ENCODE data around the gene NSMCE4A. TPM values are rescaled to one million over a fixed set of nuclear protein-coding genes. Genes with fewer than 3 reads are reported as not detected.
"Not testable (repeated sequence)": the region's sequence is repeated elsewhere in the genome, so short reads cannot be mapped to it uniquely, and the experiment has no call there.

Gene NSMCE4A
- total and polyA plus RNA-seq, 4 experiments from 2014 or later, result 57.0 to 74.8 (median 70.6) TPM

DNA sequence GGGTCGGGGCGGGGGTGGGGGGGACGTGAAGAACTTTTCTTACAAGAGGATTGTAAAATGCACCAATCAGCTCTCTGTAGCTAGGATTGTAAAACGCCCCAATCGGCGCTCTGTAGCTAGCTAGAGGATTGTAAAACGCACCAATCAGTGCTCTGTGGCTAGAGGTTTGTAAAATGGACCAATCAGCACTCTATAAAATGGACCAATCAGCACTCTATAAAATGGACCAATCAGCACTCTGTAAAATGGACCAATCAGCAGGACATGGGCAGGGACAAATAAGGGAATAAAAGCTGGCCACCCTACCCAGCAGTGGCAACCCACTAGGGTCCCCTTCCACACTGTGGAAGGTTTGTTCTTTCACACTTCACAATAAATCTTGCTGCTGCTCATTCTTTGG is 56.2 kb downstream of the NSMCE4A start:
- H3K4me3 Mint-ChIP-seq; H3K9me3 Mint-ChIP-seq; intact Hi-C loops (cut with micrococcal nuclease); DNase-seq; H3K36me3 ChIP-seq (ENCODE audit: insufficient read depth, low read length); H3K27ac ChIP-seq (ENCODE audit: low read depth, low read length); H3K9me3 ChIP-seq (ENCODE audit: control insufficient read depth in 1 of 2, low read length in 2 of 2); H3K27me3 Mint-ChIP-seq; H3K27ac Mint-ChIP-seq; H3K27me3 ChIP-seq (ENCODE audit: insufficient read depth, low read length); H3K4me1 Mint-ChIP-seq; H3K4me1 ChIP-seq (ENCODE audit: insufficient read depth, low read length); H3K4me3 ChIP-seq (ENCODE audit: low read length in 2 of 2); POLR2A ChIA-PET (ENCODE audit: partially characterized antibody): not testable (repeated sequence)
- CTCF ChIA-PET (ENCODE audit: partially characterized antibody), result interaction anchor here (1.1 to 1.2 kb wide), 2 partner anchors 16 to 18 kb away, joined by 3 to 4 read pairs; no protein-coding TSS in a partner anchor
- peaks cover 29 to 40% of the 10 kb centered on the region in 2 donors for H3K36me3 Mint-ChIP-seq

DNA sequence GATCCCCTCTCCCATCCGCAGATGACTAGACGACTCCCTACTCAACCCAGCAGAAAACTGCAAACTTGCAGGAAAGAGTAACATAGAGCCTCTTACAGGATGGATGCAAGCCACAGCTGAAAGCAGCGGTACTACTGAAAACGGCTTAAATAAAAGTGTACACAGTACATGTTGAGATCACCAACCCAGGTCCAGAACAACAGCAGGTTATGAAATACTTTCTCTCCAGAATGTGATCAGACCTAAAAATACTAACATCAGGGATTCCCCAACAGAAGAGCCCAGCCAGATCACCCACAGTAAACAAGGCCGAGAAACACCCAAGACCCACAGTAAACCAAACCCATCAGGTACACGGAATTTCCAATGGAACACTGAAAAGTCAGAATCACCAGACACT is 60.4 kb downstream of the NSMCE4A start:
- Histone ChIP-seq H3K4me3 (ENCODE audit: low read length in 2 of 2) (no peak overlapping the region), H3K27me3 (ENCODE audit: insufficient read depth, low read length) (no peaks in the 10 kb centered on the region), H3K36me3 (ENCODE audit: insufficient read depth, low read length) (no peaks in the 10 kb centered on the region), H3K9me3 (ENCODE audit: control insufficient read depth in 1 of 2, low read length in 2 of 2) (no peaks in the 10 kb centered on the region), H3K4me1 (ENCODE audit: insufficient read depth, low read length) (no peaks in the 10 kb centered on the region), H3K27ac (ENCODE audit: low read depth, low read length) (no peak overlapping the region)
- no peak overlapping the region for H3K4me3 Mint-ChIP-seq
- peaks cover 31 to 37% of the 10 kb centered on the region in 2 donors for H3K36me3 Mint-ChIP-seq
- H3K4me1 Mint-ChIP-seq, result peaks cover 0 to 4% (median 3%) of the 10 kb centered on the region in 4 donors
- ChIA-PET POLR2A (ENCODE audit: partially characterized antibody) (no interaction called here), CTCF (ENCODE audit: partially characterized antibody) (no interaction called here)
- DNase-seq, result no peak
- no peaks in the 10 kb centered on the region for H3K27me3 Mint-ChIP-seq
- H3K9me3 Mint-ChIP-seq, result no peaks in the 10 kb centered on the region
- intact Hi-C loops (cut with micrococcal nuclease), result no loop called here
- H3K27ac Mint-ChIP-seq, result peak overlapping the region in 1 of 7 donors; percentile 15

DNA sequence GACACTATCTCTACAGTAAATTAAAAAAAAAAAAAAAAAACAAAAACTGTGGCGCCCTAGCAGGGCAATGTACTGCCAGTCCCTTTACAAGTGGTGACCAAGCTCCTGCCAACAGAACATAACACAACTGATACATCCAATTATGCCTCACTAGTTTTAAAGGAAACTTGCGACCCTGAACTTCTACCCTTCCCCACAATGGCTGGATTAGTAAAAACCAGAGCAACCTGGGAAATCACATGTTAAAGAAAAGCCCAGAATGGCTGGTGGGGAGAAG is 63.7 kb downstream of the NSMCE4A start:
- Histone ChIP-seq H3K4me3 (ENCODE audit: low read length in 2 of 2) (no peak overlapping the region), H3K27ac (ENCODE audit: low read depth, low read length) (no peak overlapping the region), H3K4me1 (ENCODE audit: insufficient read depth, low read length) (no peaks in the 10 kb centered on the region), H3K36me3 (ENCODE audit: insufficient read depth, low read length) (peaks cover 5% of the 10 kb centered on the region), H3K27me3 (ENCODE audit: insufficient read depth, low read length) (no peaks in the 10 kb centered on the region), H3K9me3 (ENCODE audit: control insufficient read depth in 1 of 2, low read length in 2 of 2) (no peaks in the 10 kb centered on the region)
- Mint-ChIP-seq H3K27ac (peak overlapping the region in 1 of 7 donors; percentile 46), H3K27me3 (no peaks in the 10 kb centered on the region), H3K36me3 (peaks cover 29 to 40% of the 10 kb centered on the region in 2 donors), H3K9me3 (no peaks in the 10 kb centered on the region), H3K4me3 (no peak overlapping the region), H3K4me1 (peaks cover 0 to 4% (median 2%) of the 10 kb centered on the region in 4 donors)
- intact Hi-C loops (cut with micrococcal nuclease), result no loop called here
- ChIA-PET POLR2A (ENCODE audit: partially characterized antibody) (no interaction called here), CTCF (ENCODE audit: partially characterized antibody) (interaction anchor here (2.0 kb wide), 1 partner anchor 11 kb away, joined by 8 read pairs; no protein-coding TSS in a partner anchor)
- DNase-seq, result no peak

DNA sequence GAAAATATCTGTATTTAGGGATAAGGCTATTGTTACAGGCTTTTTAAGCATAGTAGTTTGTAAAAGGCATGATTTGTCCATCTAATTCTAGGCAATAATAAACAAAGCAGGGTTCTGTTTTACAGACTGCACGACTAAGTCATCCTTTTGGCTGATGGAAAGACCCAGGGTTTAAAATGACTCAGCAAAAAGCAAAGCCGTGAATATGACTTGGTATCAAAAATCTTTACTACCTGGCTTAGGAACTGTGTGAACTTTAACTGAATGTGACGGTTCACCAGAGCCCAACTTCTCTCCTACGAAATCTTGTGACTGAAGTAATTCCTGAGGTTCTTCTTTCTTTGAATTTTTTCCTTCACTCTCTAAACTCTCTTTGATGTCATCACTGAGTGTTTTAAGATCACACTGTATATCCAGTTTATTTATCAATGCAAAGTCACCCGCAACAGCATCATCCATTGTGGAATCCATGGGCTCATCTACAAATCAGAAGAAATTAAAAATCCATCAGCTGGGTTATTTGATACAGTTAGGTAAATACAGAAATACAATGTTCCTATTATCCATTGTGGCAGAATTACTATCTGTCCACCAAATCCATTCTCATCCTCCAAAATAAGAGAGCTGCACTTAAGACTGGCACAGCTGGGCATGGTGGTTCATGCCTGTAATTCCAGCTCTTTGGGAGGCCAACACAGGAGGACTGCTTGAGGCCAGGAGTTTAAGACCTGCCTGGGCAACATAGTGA is 64.2 kb downstream of the NSMCE4A start:
- Mint-ChIP-seq H3K4me3 (no peak overlapping the region), H3K27me3 (no peaks in the 10 kb centered on the region), H3K4me1 (peaks cover 0 to 4% (median 2%) of the 10 kb centered on the region in 4 donors), H3K36me3 (peaks cover 29 to 40% of the 10 kb centered on the region in 2 donors), H3K27ac (peak overlapping the region in 4 of 7 donors; percentile 9 to 76 (median 27)), H3K9me3 (no peaks in the 10 kb centered on the region)
- intact Hi-C loops (cut with micrococcal nuclease), result no loop called here
- H3K36me3 ChIP-seq (ENCODE audit: insufficient read depth, low read length), result peaks cover 5% of the 10 kb centered on the region
- no peaks in the 10 kb centered on the region for H3K9me3 ChIP-seq (ENCODE audit: control insufficient read depth in 1 of 2, low read length in 2 of 2)
- no peak for DNase-seq
- H3K4me3 ChIP-seq (ENCODE audit: low read length in 2 of 2), result no peak overlapping the region
- H3K27ac ChIP-seq (ENCODE audit: low read depth, low read length), result no peak overlapping the region
- no peaks in the 10 kb centered on the region for H3K4me1 ChIP-seq (ENCODE audit: insufficient read depth, low read length)
- ChIA-PET CTCF (ENCODE audit: partially characterized antibody) (interaction anchor here (2.0 kb wide), 1 partner anchor 10 kb away, joined by 8 read pairs; no protein-coding TSS in a partner anchor), POLR2A (ENCODE audit: partially characterized antibody) (no interaction called here)
- no peaks in the 10 kb centered on the region for H3K27me3 ChIP-seq (ENCODE audit: insufficient read depth, low read length)

Other genes starting within 250 kb of the NSMCE4A start
- gene ATE1, start 47.2 kb downstream of the NSMCE4A start, total RNA-seq, result 10 to 100 TPM; 24.5 to 26.2 TPM
- 10 to 100 TPM; 24.9 to 36.6 TPM for gene ATE1, start 47.2 kb downstream of the NSMCE4A start, polyA plus RNA-seq
- gene TACC2, start 13.9 kb upstream of the NSMCE4A start, total RNA-seq, result not detected
- not detected for gene TACC2, start 13.9 kb upstream of the NSMCE4A start, polyA plus RNA-seq